ENCODE data around the gene ZNF503. TPM values are rescaled to one million over a fixed set of nuclear protein-coding genes. Genes with fewer than 3 reads are reported as not detected.

ZNF503 gene
- total and polyA plus RNA-seq, 10 of the 15 experiments (the other 5 are each of a cell fraction or from before 2014, with no cell fraction given): 0.05 to 1.1 (median 0.11) TPM; not detected in 1

DNA sequence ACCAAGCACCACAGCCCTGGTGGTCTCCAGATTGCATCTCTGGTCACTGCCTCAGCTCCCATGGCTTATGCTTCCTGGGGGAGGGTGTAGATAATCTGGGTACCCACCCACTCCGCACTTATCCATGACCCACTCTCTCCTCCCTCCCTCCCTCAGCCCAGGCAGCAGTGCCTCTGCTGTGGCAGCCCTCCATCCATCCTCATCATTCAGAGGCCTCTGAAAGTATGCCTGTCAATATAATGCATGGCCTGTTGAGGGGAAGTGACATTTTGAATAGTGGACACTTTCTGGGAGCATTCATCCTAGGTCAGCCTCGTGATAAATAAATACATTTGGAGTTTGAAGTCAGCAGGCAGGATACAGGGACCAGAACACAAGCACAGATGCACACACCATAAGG lies 23.2 kb downstream of the ZNF503 start:
- WGBS (ENCODE audit: insufficient coverage, insufficient replicate concordance, low lambda C conversion rate, missing lambda C conversion rate): 49% methylated on average over 2 of the region's 2 CpGs
- no TSS peak for BruUV-seq (replicated peaks)
- FAIRE-seq (no peak), DNase-seq (ENCODE audit: low read depth, low spot score) (no peak), ATAC-seq (no peak)
- Histone ChIP-seq H3K4me3 (no peak overlapping the region), H2AFZ (ENCODE audit: control insufficient read depth, low read depth, low read length) (no peak overlapping the region), H3K4me1 (ENCODE audit: control insufficient read depth, insufficient read depth, low read length) (no peaks in the 10 kb centered on the region), H3K9ac (ENCODE audit: control insufficient read depth, insufficient read depth, low read length) (no peak overlapping the region), H4K20me1 (ENCODE audit: control insufficient read depth, insufficient read depth) (no peaks in the 10 kb centered on the region), H3K9me3 (replicated peaks; ENCODE audit: control insufficient read depth, insufficient read depth, low read length) (no peaks in the 10 kb centered on the region), H3K36me3 (ENCODE audit: control insufficient read depth in 2 of 2, insufficient read depth in 2 of 2, low read length in 1 of 2) (no peaks in the 10 kb centered on the region), H3K4me2 (ENCODE audit: control insufficient read depth, insufficient read depth) (no peak overlapping the region), H3K27ac (ENCODE audit: control insufficient read depth, insufficient read depth) (no peak overlapping the region), H3K79me2 (ENCODE audit: control insufficient read depth, insufficient read depth, low read length) (no peaks in the 10 kb centered on the region), H3K27me3 (replicated peaks in 1 of 2; ENCODE audit: control insufficient read depth in 2 of 2, insufficient read depth in 2 of 2, low read length in 1 of 2) (no peaks in the 10 kb centered on the region)
- intact Hi-C loops (cut with micrococcal nuclease; ENCODE audit: unreplicated experiment): no loop called here
- ChIA-PET RAD21 (ENCODE audit: unreplicated experiment) (no interaction called here), SMC1A (ENCODE audit: uncharacterized antibody, unreplicated experiment) (no interaction called here), CTCF (no interaction called here), POLR2A (no interaction called here)
- in situ Hi-C loops (cut with MboI): loop anchor here (25.0 kb wide), 2 partner anchors 659 to 1159 kb away; no protein-coding TSS in a partner anchor
- TF ChIP-seq, protein P1, sequence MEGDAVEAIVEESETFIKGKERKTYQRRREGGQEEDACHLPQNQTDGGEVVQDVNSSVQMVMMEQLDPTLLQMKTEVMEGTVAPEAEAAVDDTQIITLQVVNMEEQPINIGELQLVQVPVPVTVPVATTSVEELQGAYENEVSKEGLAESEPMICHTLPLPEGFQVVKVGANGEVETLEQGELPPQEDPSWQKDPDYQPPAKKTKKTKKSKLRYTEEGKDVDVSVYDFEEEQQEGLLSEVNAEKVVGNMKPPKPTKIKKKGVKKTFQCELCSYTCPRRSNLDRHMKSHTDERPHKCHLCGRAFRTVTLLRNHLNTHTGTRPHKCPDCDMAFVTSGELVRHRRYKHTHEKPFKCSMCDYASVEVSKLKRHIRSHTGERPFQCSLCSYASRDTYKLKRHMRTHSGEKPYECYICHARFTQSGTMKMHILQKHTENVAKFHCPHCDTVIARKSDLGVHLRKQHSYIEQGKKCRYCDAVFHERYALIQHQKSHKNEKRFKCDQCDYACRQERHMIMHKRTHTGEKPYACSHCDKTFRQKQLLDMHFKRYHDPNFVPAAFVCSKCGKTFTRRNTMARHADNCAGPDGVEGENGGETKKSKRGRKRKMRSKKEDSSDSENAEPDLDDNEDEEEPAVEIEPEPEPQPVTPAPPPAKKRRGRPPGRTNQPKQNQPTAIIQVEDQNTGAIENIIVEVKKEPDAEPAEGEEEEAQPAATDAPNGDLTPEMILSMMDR (IDR thresholded peaks at IDR 0.05 in 2 of 3, conservative IDR thresholded peaks at IDR 0.05 in 1 of 3; ENCODE audit: control insufficient read depth in 2 of 3, extremely low read depth in 1 of 3, insufficient read depth in 1 of 3, low read depth in 3 of 3, low read length in 3 of 3): no peak
- TF ChIP-seq, protein P2, sequence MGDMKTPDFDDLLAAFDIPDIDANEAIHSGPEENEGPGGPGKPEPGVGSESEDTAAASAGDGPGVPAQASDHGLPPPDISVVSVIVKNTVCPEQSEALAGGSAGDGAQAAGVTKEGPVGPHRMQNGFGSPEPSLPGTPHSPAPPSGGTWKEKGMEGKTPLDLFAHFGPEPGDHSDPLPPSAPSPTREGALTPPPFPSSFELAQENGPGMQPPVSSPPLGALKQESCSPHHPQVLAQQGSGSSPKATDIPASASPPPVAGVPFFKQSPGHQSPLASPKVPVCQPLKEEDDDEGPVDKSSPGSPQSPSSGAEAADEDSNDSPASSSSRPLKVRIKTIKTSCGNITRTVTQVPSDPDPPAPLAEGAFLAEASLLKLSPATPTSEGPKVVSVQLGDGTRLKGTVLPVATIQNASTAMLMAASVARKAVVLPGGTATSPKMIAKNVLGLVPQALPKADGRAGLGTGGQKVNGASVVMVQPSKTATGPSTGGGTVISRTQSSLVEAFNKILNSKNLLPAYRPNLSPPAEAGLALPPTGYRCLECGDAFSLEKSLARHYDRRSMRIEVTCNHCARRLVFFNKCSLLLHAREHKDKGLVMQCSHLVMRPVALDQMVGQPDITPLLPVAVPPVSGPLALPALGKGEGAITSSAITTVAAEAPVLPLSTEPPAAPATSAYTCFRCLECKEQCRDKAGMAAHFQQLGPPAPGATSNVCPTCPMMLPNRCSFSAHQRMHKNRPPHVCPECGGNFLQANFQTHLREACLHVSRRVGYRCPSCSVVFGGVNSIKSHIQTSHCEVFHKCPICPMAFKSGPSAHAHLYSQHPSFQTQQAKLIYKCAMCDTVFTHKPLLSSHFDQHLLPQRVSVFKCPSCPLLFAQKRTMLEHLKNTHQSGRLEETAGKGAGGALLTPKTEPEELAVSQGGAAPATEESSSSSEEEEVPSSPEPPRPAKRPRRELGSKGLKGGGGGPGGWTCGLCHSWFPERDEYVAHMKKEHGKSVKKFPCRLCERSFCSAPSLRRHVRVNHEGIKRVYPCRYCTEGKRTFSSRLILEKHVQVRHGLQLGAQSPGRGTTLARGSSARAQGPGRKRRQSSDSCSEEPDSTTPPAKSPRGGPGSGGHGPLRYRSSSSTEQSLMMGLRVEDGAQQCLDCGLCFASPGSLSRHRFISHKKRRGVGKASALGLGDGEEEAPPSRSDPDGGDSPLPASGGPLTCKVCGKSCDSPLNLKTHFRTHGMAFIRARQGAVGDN (IDR thresholded peaks at IDR 0.05): no peak
- no peak for TF ChIP-seq FOS (IDR thresholded peaks at IDR 0.05; ENCODE audit: borderline replicate concordance, extremely low read depth, insufficient read length)
- TF ChIP-seq RAD51 (IDR thresholded peaks at IDR 0.05): no peak
- TF ChIP-seq MEF2B (IDR thresholded peaks at IDR 0.05; ENCODE audit: partially characterized antibody, poor library complexity, severe bottlenecking): no peak
- TF ChIP-seq, protein P3, sequence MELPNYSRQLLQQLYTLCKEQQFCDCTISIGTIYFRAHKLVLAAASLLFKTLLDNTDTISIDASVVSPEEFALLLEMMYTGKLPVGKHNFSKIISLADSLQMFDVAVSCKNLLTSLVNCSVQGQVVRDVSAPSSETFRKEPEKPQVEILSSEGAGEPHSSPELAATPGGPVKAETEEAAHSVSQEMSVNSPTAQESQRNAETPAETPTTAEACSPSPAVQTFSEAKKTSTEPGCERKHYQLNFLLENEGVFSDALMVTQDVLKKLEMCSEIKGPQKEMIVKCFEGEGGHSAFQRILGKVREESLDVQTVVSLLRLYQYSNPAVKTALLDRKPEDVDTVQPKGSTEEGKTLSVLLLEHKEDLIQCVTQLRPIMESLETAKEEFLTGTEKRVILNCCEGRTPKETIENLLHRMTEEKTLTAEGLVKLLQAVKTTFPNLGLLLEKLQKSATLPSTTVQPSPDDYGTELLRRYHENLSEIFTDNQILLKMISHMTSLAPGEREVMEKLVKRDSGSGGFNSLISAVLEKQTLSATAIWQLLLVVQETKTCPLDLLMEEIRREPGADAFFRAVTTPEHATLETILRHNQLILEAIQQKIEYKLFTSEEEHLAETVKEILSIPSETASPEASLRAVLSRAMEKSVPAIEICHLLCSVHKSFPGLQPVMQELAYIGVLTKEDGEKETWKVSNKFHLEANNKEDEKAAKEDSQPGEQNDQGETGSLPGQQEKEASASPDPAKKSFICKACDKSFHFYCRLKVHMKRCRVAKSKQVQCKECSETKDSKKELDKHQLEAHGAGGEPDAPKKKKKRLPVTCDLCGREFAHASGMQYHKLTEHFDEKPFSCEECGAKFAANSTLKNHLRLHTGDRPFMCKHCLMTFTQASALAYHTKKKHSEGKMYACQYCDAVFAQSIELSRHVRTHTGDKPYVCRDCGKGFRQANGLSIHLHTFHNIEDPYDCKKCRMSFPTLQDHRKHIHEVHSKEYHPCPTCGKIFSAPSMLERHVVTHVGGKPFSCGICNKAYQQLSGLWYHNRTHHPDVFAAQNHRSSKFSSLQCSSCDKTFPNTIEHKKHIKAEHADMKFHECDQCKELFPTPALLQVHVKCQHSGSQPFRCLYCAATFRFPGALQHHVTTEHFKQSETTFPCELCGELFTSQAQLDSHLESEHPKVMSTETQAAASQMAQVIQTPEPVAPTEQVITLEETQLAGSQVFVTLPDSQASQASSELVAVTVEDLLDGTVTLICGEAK (IDR thresholded peaks at IDR 0.05; ENCODE audit: borderline replicate concordance): no peak
- no peak for TF ChIP-seq PAX5 (IDR thresholded peaks at IDR 0.05; ENCODE audit: borderline replicate concordance, low read depth, low read length)
- TF ChIP-seq ESRRA (IDR thresholded peaks at IDR 0.05; ENCODE audit: low read length): no peak

All from GM12878 (cell line).